ENCODE results near the gene PI4K2A.

PI4K2A gene

DNA sequence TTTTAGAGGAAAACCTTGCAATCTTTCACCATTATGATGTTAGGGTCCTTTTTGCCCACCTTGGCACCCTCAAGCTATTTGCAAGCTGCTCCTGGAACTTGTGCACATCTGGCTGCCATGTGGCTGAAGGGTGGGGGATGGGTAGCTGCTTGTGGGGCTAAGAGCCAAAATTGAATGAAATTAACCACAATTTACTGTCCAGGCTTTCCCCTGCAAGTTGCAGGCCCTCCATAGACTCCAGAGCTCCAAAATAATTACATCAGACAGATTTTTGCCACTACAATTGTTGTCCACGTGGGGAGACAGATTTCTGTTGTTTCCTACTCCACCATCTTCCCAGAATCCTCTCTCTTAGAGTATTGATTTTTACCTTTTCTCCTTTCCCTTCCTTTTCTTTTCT, 19.1 kb downstream of the PI4K2A start:
- Histone ChIP-seq H2AFZ (ENCODE audit: low read length) (no peak overlapping the region), H3K27ac (replicated peaks; ENCODE audit: low read length) (no peak overlapping the region)

DNA sequence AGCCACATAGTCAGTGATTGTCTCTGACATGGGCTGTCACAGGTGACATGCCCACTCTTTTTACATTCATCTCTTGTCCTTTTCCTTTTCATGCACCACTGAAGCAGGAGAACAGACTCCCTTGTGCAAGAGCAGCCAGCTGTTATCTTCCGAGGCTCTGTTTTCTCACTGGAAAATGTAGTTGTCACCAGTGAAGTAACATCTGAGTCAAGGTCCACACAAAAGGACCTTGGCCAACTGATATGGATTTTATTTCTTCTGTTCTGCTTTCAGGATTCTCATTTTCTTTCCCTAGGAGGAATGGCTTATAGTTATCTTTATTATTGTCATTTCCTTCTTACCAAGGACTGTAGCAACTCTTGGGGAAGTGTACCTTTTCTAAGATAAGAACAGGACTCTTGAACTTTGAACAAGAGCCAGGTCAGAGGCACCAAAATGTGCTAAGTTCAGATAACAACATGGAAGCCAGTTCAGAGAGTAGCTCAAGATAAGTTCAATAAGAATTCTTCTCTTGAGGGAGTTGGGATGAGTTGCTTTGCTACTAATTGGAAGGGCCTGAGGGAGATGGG, 23.9 kb downstream of the PI4K2A start:
- Histone ChIP-seq H3K14ac (ENCODE audit: low read length) (no peak overlapping the region), H3K4ac (ENCODE audit: low read length) (no peak overlapping the region)

More for the DNA sequence above, 19.1 kb downstream of the PI4K2A start:
- Histone ChIP-seq H3K18ac (ENCODE audit: low read length) (no peak overlapping the region), H4K91ac (ENCODE audit: low read depth, low read length, poor library complexity) (no peak overlapping the region), H3K4ac (ENCODE audit: low read length) (no peak overlapping the region), H3K4me2 (ENCODE audit: insufficient read depth, low read length, poor library complexity, severe bottlenecking) (no peak overlapping the region), H2BK12ac (ENCODE audit: low read length) (no peak overlapping the region), H3K23ac (ENCODE audit: low read depth, low read length, poor library complexity) (no peak overlapping the region), H3K27me3 (ENCODE audit: control insufficient read depth in 3 of 3, insufficient read depth in 3 of 3, low read depth in 1 of 3, low read length in 3 of 3) (no peaks in the 10 kb centered on the region), H3K9ac (ENCODE audit: low read depth, low read length, poor library complexity) (no peak overlapping the region), H3K79me1 (ENCODE audit: low read depth, low read length) (no peaks in the 10 kb centered on the region), H2BK5ac (ENCODE audit: low read length) (no peak overlapping the region), H3K4me1 (ENCODE audit: control insufficient read depth in 2 of 2, insufficient read depth in 1 of 2, low read depth in 1 of 2, low read length in 2 of 2) (peaks cover 0 to 2% of the 10 kb centered on the region in 2 donors), H3K9me3 (replicated peaks in 1 of 2; ENCODE audit: control insufficient read depth in 2 of 2, insufficient read depth in 1 of 2, low read depth in 1 of 2, low read length in 2 of 2) (no peaks in the 10 kb centered on the region), H2AK5ac (ENCODE audit: low read depth, low read length) (no peak overlapping the region), H2BK15ac (ENCODE audit: low read length) (no peak overlapping the region), H4K8ac (ENCODE audit: low read depth, low read length) (no peak overlapping the region), H3K4me3 (ENCODE audit: low read length in 2 of 2) (no peak overlapping the region), H2BK120ac (ENCODE audit: low read depth, low read length) (no peak overlapping the region), H3K14ac (ENCODE audit: low read length) (no peak overlapping the region), H3K36me3 (replicated peaks in 1 of 2; ENCODE audit: control insufficient read depth in 2 of 2, insufficient read depth in 2 of 2, low read length in 2 of 2) (peaks cover 15 to 82% of the 10 kb centered on the region in 2 donors)
- no peak for DNase-seq (ENCODE audit: low spot score)
- WGBS, 2 donors (ENCODE audit: extremely low coverage in 2 of 2, insufficient read length in 2 of 2, insufficient replicate concordance in 1 of 2) = no CpG with 5 or more reads among the region's 1 CpG

GRCh38 chr10:97666992-97667391, 26.5 kb downstream of the PI4K2A start:
- Histone ChIP-seq H2BK15ac (ENCODE audit: low read length) (no peak overlapping the region), H2BK12ac (ENCODE audit: low read length) (no peak overlapping the region), H3K27me3 (ENCODE audit: control insufficient read depth in 3 of 3, insufficient read depth in 3 of 3, low read depth in 1 of 3, low read length in 3 of 3) (peaks cover 0 to 2% (median 0%) of the 10 kb centered on the region in 3 experiments), H2AK5ac (ENCODE audit: low read depth, low read length) (no peak overlapping the region), H4K91ac (ENCODE audit: low read depth, low read length, poor library complexity) (no peak overlapping the region), H2AFZ (ENCODE audit: low read length) (no peak overlapping the region), H2BK5ac (ENCODE audit: low read length) (no peak overlapping the region), H4K8ac (ENCODE audit: low read depth, low read length) (no peak overlapping the region), H3K36me3 (replicated peaks in 1 of 2; ENCODE audit: control insufficient read depth in 2 of 2, insufficient read depth in 2 of 2, low read length in 2 of 2) (peaks cover 22 to 86% of the 10 kb centered on the region in 2 donors), H2BK120ac (ENCODE audit: low read depth, low read length) (no peak overlapping the region), H3K79me1 (ENCODE audit: low read depth, low read length) (no peaks in the 10 kb centered on the region), H3K4ac (ENCODE audit: low read length) (no peak overlapping the region), H3K4me2 (ENCODE audit: insufficient read depth, low read length, poor library complexity, severe bottlenecking) (no peak overlapping the region), H3K18ac (ENCODE audit: low read length) (no peak overlapping the region), H3K27ac (replicated peaks; ENCODE audit: low read length) (no peak overlapping the region), H3K9me3 (replicated peaks in 1 of 2; ENCODE audit: control insufficient read depth in 2 of 2, insufficient read depth in 1 of 2, low read depth in 1 of 2, low read length in 2 of 2) (no peaks in the 10 kb centered on the region), H3K4me3 (ENCODE audit: low read length in 2 of 2) (no peak overlapping the region), H3K14ac (ENCODE audit: low read length) (no peak overlapping the region), H3K23ac (ENCODE audit: low read depth, low read length, poor library complexity) (no peak overlapping the region), H3K9ac (ENCODE audit: low read depth, low read length, poor library complexity) (no peak overlapping the region), H3K4me1 (ENCODE audit: control insufficient read depth in 2 of 2, insufficient read depth in 1 of 2, low read depth in 1 of 2, low read length in 2 of 2) (peaks cover 0 to 2% of the 10 kb centered on the region in 2 donors)
- no peak for DNase-seq (ENCODE audit: low spot score)
- no CpG with 5 or more reads among the region's 7 CpGs for WGBS, 2 donors (ENCODE audit: extremely low coverage in 2 of 2, insufficient read length in 2 of 2, insufficient replicate concordance in 1 of 2)

More for the DNA sequence above, 23.9 kb downstream of the PI4K2A start:
- H3K79me1 ChIP-seq (ENCODE audit: low read depth, low read length) = no peaks in the 10 kb centered on the region
- peaks cover 0 to 2% (median 0%) of the 10 kb centered on the region in 3 experiments for H3K27me3 ChIP-seq (ENCODE audit: control insufficient read depth in 3 of 3, insufficient read depth in 3 of 3, low read depth in 1 of 3, low read length in 3 of 3)
- no peak overlapping the region for H4K91ac ChIP-seq (ENCODE audit: low read depth, low read length, poor library complexity)
- no peak for DNase-seq (ENCODE audit: low spot score)
- H3K9ac ChIP-seq (ENCODE audit: low read depth, low read length, poor library complexity) = no peak overlapping the region
- no peak overlapping the region for H3K4me3 ChIP-seq (ENCODE audit: low read length in 2 of 2)
- no peak overlapping the region for H2AFZ ChIP-seq (ENCODE audit: low read length)
- H3K23ac ChIP-seq (ENCODE audit: low read depth, low read length, poor library complexity) = peak overlapping the region; percentile 73
- WGBS, 2 donors (ENCODE audit: extremely low coverage in 2 of 2, insufficient read length in 2 of 2, insufficient replicate concordance in 1 of 2) = no CpG with 5 or more reads among the region's 1 CpG
- H3K4me2 ChIP-seq (ENCODE audit: insufficient read depth, low read length, poor library complexity, severe bottlenecking) = no peak overlapping the region
- H4K8ac ChIP-seq (ENCODE audit: low read depth, low read length) = no peak overlapping the region
- no peak overlapping the region for H2BK12ac ChIP-seq (ENCODE audit: low read length)
- no peak overlapping the region for H3K27ac ChIP-seq (replicated peaks; ENCODE audit: low read length)
- H3K18ac ChIP-seq (ENCODE audit: low read length) = no peak overlapping the region
- H2BK120ac ChIP-seq (ENCODE audit: low read depth, low read length) = no peak overlapping the region
- no peaks in the 10 kb centered on the region for H3K9me3 ChIP-seq (replicated peaks in 1 of 2; ENCODE audit: control insufficient read depth in 2 of 2, insufficient read depth in 1 of 2, low read depth in 1 of 2, low read length in 2 of 2)
- no peak overlapping the region for H2AK5ac ChIP-seq (ENCODE audit: low read depth, low read length)
- H3K4me1 ChIP-seq (ENCODE audit: control insufficient read depth in 2 of 2, insufficient read depth in 1 of 2, low read depth in 1 of 2, low read length in 2 of 2) = peaks cover 0 to 2% of the 10 kb centered on the region in 2 donors
- H2BK15ac ChIP-seq (ENCODE audit: low read length) = no peak overlapping the region
- no peak overlapping the region for H2BK5ac ChIP-seq (ENCODE audit: low read length)
- peaks cover 19 to 76% of the 10 kb centered on the region in 2 donors for H3K36me3 ChIP-seq (replicated peaks in 1 of 2; ENCODE audit: control insufficient read depth in 2 of 2, insufficient read depth in 2 of 2, low read length in 2 of 2)

DNA sequence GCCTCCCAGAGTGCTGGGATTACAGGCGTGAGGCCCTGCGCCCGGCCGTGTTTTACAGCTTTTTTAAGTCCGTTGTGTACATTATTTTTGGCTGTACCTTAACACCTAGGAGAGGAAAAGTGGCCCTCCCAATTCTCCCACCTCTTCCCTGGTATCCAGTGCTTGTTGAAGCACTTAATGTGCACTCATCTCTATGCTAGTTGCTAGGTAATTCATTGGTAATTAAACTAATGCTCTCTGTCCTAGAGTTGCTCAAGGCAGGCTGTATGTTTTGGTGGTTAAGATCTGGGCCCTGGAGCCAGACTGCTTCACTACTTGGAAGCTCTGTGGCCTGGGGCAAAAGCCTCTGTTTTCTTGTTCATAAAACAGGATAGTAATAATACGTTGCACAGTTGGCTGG, 27.0 kb downstream of the PI4K2A start:
- H3K27me3 ChIP-seq (ENCODE audit: control insufficient read depth in 3 of 3, insufficient read depth in 3 of 3, low read depth in 1 of 3, low read length in 3 of 3) = peaks cover 0 to 2% (median 0%) of the 10 kb centered on the region in 3 experiments
- H3K4ac ChIP-seq (ENCODE audit: low read length) = no peak overlapping the region
- no peak overlapping the region for H2BK15ac ChIP-seq (ENCODE audit: low read length)
- H3K9me3 ChIP-seq (replicated peaks in 1 of 2; ENCODE audit: control insufficient read depth in 2 of 2, insufficient read depth in 1 of 2, low read depth in 1 of 2, low read length in 2 of 2) = no peaks in the 10 kb centered on the region
- no peak overlapping the region for H3K27ac ChIP-seq (replicated peaks; ENCODE audit: low read length)
- no peak overlapping the region for H3K4me3 ChIP-seq (ENCODE audit: low read length in 2 of 2)
- no peak overlapping the region for H2BK120ac ChIP-seq (ENCODE audit: low read depth, low read length)
- H2AK5ac ChIP-seq (ENCODE audit: low read depth, low read length) = no peak overlapping the region
- no peak overlapping the region for H3K9ac ChIP-seq (ENCODE audit: low read depth, low read length, poor library complexity)
- no peak overlapping the region for H4K8ac ChIP-seq (ENCODE audit: low read depth, low read length)
- H3K4me1 ChIP-seq (ENCODE audit: control insufficient read depth in 2 of 2, insufficient read depth in 1 of 2, low read depth in 1 of 2, low read length in 2 of 2) = peaks cover 0 to 2% of the 10 kb centered on the region in 2 donors
- H2AFZ ChIP-seq (ENCODE audit: low read length) = no peak overlapping the region
- no CpG with 5 or more reads among the region's 6 CpGs for WGBS, 2 donors (ENCODE audit: extremely low coverage in 2 of 2, insufficient read length in 2 of 2, insufficient replicate concordance in 1 of 2)
- no peak overlapping the region for H3K14ac ChIP-seq (ENCODE audit: low read length)
- no peak overlapping the region for H3K18ac ChIP-seq (ENCODE audit: low read length)
- no peak overlapping the region for H2BK12ac ChIP-seq (ENCODE audit: low read length)
- no peaks in the 10 kb centered on the region for H3K79me1 ChIP-seq (ENCODE audit: low read depth, low read length)
- no peak overlapping the region for H3K23ac ChIP-seq (ENCODE audit: low read depth, low read length, poor library complexity)
- H2BK5ac ChIP-seq (ENCODE audit: low read length) = no peak overlapping the region
- H3K4me2 ChIP-seq (ENCODE audit: insufficient read depth, low read length, poor library complexity, severe bottlenecking) = no peak overlapping the region
- DNase-seq (ENCODE audit: low spot score) = no peak
- H3K36me3 ChIP-seq (replicated peaks in 1 of 2; ENCODE audit: control insufficient read depth in 2 of 2, insufficient read depth in 2 of 2, low read length in 2 of 2) = peaks cover 22 to 85% of the 10 kb centered on the region in 2 donors
- no peak overlapping the region for H4K91ac ChIP-seq (ENCODE audit: low read depth, low read length, poor library complexity)

Measured in neuronal stem cell (in vitro differentiated cells).